Caco-2 (cell line): Measurements from ENCODE around the gene TGDS. TPM values are rescaled to one million over a fixed set of nuclear protein-coding genes. Genes with fewer than 3 reads are reported as not detected.

Experiments used
- BruUV-seq: library from RNA; stranded (reverse); fragments of 400-500 nt; replicated peaks from 2 replicates; lab custom pipeline; 2021; lab: Mats Ljungman, UMichigan
- CTCF ChIA-PET: fragments of 300-600 bp; sonication (Branson Sonifier 250); formaldehyde crosslinking; loops from one replicate; lab custom pipeline; 2022; ENCODE audit warnings: antibody characterized with exemption; lab: Charles Lee
- POLR2A ChIA-PET: fragments of 300-600 bp; sonication (Branson Sonifier 250); formaldehyde crosslinking; loops from one replicate; lab custom pipeline; 2022; ENCODE audit warnings: antibody characterized with exemption; lab: Charles Lee
- DNase-seq, 2 experiments: peaks; one replicate each; pipeline versions ENCODE4 v3.0.0 to v3.0.0-alpha.2; 2020 to 2022
- H3K27me3 ChIP-seq: replicated peaks from 2 replicates; pipeline ENCODE4 v1.6.0; 2011; ENCODE audit warnings: low read length; ENCODE audit not compliant: control insufficient read depth, insufficient read depth
- H3K36me3 ChIP-seq: 2 replicates; pipeline ENCODE4 v1.5.1; 2011; ENCODE audit warnings: low read length; ENCODE audit not compliant: control insufficient read depth, insufficient read depth
- H3K4me1 ChIP-seq: fragments of 250-450 bp; sonication (Bioruptor Pico); 2 replicates; pipeline ENCODE4 v1.5.1; 2020; ENCODE audit warnings: mild to moderate bottlenecking
- H3K4me3 ChIP-seq: 2 replicates; pipeline ENCODE4 v1.5.1; 2011; ENCODE audit warnings: low read depth, mild to moderate bottlenecking, control low read depth, low read length
- H3K9me3 ChIP-seq: fragments of 250-450 bp; sonication (Bioruptor Pico); 2 replicates; pipeline ENCODE4 v1.5.1; 2020; ENCODE audit warnings: mild to moderate bottlenecking, moderate library complexity
- H3K27ac Mint-ChIP-seq: one replicate; pipeline ENCODE4 v1.8.0; 2022; ENCODE audit warnings: mixed read lengths; ENCODE audit not compliant: unreplicated experiment
- H3K27me3 Mint-ChIP-seq: one replicate; pipeline ENCODE4 v1.8.0; 2022; ENCODE audit warnings: mixed read lengths; ENCODE audit not compliant: insufficient read depth, unreplicated experiment
- H3K36me3 Mint-ChIP-seq: one replicate; pipeline ENCODE4 v1.8.0; 2022; ENCODE audit warnings: mild to moderate bottlenecking, mixed read lengths; ENCODE audit not compliant: insufficient read depth, unreplicated experiment
- H3K4me1 Mint-ChIP-seq: one replicate; pipeline ENCODE4 v1.8.0; 2022; ENCODE audit warnings: low read depth, mixed read lengths; ENCODE audit not compliant: unreplicated experiment
- H3K4me3 Mint-ChIP-seq: one replicate; pipeline ENCODE4 v1.8.0; 2022; ENCODE audit warnings: mild to moderate bottlenecking, moderate library complexity, mixed read lengths; ENCODE audit not compliant: unreplicated experiment
- H3K9me3 Mint-ChIP-seq: one replicate; pipeline ENCODE4 v1.8.0; 2022; ENCODE audit warnings: mixed read lengths; ENCODE audit not compliant: unreplicated experiment
- intact Hi-C: fragments of 100-400 bp; cut with micrococcal nuclease; formaldehyde crosslinking; loops from one replicate; pipeline ENCODE4 v1.10.0; 2022; ENCODE audit not compliant: unreplicated experiment
- total RNA-seq: library from RNA; stranded (reverse); gene quantifications from 2 replicates; pipeline ENCODE4 v1.2.3, GENCODE V29; 2022
- TF ChIP-seq, protein P1 (sequence below), 2 experiments: fragments of 200-600 bp in 1 of 2; IDR thresholded peaks; 1 replicate in 1 of 2; 2 replicates in 1 of 2; pipeline versions ENCODE4 v1.5.1 to v1.8.0; 2011 to 2022; ENCODE audit warnings: antibody characterized with exemption in 1 of 2, control low read depth in 1 of 2, inconsistent platforms in 1 of 2, low read depth in 1 of 2, low read length in 1 of 2, mild to moderate bottlenecking in 1 of 2, moderate library complexity in 1 of 2; ENCODE audit not compliant: insufficient read depth in 1 of 2, severe bottlenecking in 1 of 2, unreplicated experiment in 1 of 2

TGDS gene
- total RNA-seq, 1 experiment from 2014 or later: 22.0 TPM

DNA sequence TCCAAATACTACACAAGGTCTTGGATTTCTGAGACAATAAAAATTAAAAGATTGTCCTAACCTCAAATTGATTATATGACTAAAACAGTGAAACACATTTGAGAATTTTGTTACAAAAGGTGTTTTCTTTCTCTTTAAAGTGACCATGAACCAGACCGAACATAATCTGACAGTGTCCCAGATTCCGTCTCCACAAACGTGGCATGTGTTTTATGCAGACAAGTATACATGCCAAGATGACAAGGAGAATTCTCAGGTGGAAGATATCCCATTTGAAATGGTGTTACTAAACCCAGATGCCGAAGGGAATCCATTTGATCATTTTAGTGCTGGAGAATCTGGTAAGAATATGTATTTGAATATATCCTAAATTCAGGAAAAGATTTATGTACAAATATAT, 16.1 kb upstream of the TGDS start:
- peaks cover 1% of the 10 kb centered on the region; the same call in 1 of the 2 replicates for H3K36me3 ChIP-seq
- peaks cover 18% of the 10 kb centered on the region for H3K36me3 Mint-ChIP-seq
- H3K4me3 Mint-ChIP-seq: no peak overlapping the region
- DNase-seq: no peak
- no TSS peak for BruUV-seq
- no peaks in the 10 kb centered on the region for H3K9me3 ChIP-seq
- no peak overlapping the region for H3K27ac Mint-ChIP-seq
- intact Hi-C loops: no loop called here
- TF ChIP-seq, protein P1, sequence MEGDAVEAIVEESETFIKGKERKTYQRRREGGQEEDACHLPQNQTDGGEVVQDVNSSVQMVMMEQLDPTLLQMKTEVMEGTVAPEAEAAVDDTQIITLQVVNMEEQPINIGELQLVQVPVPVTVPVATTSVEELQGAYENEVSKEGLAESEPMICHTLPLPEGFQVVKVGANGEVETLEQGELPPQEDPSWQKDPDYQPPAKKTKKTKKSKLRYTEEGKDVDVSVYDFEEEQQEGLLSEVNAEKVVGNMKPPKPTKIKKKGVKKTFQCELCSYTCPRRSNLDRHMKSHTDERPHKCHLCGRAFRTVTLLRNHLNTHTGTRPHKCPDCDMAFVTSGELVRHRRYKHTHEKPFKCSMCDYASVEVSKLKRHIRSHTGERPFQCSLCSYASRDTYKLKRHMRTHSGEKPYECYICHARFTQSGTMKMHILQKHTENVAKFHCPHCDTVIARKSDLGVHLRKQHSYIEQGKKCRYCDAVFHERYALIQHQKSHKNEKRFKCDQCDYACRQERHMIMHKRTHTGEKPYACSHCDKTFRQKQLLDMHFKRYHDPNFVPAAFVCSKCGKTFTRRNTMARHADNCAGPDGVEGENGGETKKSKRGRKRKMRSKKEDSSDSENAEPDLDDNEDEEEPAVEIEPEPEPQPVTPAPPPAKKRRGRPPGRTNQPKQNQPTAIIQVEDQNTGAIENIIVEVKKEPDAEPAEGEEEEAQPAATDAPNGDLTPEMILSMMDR (IDR thresholded peaks at IDR 0.05; ENCODE audit: insufficient read depth in 1 of 2, low read depth in 1 of 2, low read length in 1 of 2, severe bottlenecking in 1 of 2, unreplicated experiment in 1 of 2): no peak
- H3K4me1 ChIP-seq: no peaks in the 10 kb centered on the region
- no peaks in the 10 kb centered on the region for H3K9me3 Mint-ChIP-seq
- H3K27me3 ChIP-seq: no peaks in the 10 kb centered on the region
- ChIA-PET CTCF (no interaction called here), POLR2A (no interaction called here)
- no peak overlapping the region for H3K4me3 ChIP-seq
- H3K4me1 Mint-ChIP-seq: peaks cover under 1% of the 10 kb centered on the region
- H3K27me3 Mint-ChIP-seq: no peaks in the 10 kb centered on the region

DNA sequence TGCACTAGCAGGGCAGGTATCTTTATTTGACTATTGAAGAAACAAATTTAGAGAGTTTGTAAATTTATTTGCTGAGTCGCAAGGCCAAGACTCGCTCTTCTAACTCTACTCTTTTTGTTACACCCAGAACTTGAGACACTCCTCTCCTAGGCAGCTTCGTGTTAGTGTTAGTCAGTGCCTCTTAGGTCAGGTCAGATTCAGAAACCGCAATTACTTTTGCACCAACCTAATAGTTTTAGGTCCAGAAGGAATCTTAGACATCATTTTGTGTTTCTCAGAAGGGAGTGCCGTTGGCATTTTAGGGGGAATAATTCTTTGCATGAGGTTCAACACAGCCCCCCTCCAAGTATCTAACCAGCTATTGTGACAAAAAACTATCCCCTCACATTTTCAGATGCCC, 14.5 kb upstream of the TGDS start:
- intact Hi-C loops: no loop called here
- TF ChIP-seq, protein P1 (IDR thresholded peaks at IDR 0.05; ENCODE audit: insufficient read depth in 1 of 2, low read depth in 1 of 2, low read length in 1 of 2, severe bottlenecking in 1 of 2, unreplicated experiment in 1 of 2): no peak
- Histone ChIP-seq H3K4me3 (no peak overlapping the region), H3K9me3 (no peaks in the 10 kb centered on the region), H3K36me3 (peaks cover 1% of the 10 kb centered on the region; the same call in 1 of the 2 replicates), H3K27me3 (no peaks in the 10 kb centered on the region), H3K4me1 (no peaks in the 10 kb centered on the region)
- Mint-ChIP-seq H3K9me3 (no peaks in the 10 kb centered on the region), H3K27me3 (no peaks in the 10 kb centered on the region), H3K4me1 (peaks cover 5% of the 10 kb centered on the region), H3K36me3 (peaks cover 22% of the 10 kb centered on the region), H3K27ac (no peak overlapping the region), H3K4me3 (no peak overlapping the region)
- ChIA-PET POLR2A (no interaction called here), CTCF (no interaction called here)
- no TSS peak for BruUV-seq
- no peak for DNase-seq

DNA sequence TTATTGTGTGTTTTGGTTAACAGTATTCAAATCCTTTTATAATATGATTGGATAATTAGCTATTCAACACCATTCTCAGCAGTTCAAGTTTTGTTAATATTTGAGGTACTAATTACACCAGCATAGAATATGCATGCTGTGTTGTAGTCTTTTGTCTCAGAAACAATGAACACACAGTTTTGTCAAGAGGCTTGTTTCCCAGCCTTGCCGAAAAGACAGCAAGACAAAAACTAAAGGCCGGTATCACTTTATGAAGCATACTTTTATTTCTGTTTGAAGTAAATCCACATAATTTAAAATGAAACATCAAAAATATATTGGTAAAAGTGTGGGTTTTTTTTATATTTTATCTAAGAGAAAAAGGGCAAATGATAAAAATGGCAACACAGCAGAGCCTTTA, 13.2 kb upstream of the TGDS start:
- BruUV-seq: no TSS peak
- no peak overlapping the region for H3K4me3 Mint-ChIP-seq
- H3K4me1 ChIP-seq: no peaks in the 10 kb centered on the region
- H3K27me3 Mint-ChIP-seq: no peaks in the 10 kb centered on the region
- no peak overlapping the region for H3K4me3 ChIP-seq
- no peak overlapping the region for H3K27ac Mint-ChIP-seq
- DNase-seq: no peak
- H3K4me1 Mint-ChIP-seq: peaks cover 5% of the 10 kb centered on the region
- ChIA-PET CTCF (no interaction called here), POLR2A (no interaction called here)
- no peaks in the 10 kb centered on the region for H3K27me3 ChIP-seq
- H3K36me3 Mint-ChIP-seq: peaks cover 22% of the 10 kb centered on the region
- peaks cover 1% of the 10 kb centered on the region; the same call in 1 of the 2 replicates for H3K36me3 ChIP-seq
- TF ChIP-seq, protein P1 (IDR thresholded peaks at IDR 0.05; ENCODE audit: insufficient read depth in 1 of 2, low read depth in 1 of 2, low read length in 1 of 2, severe bottlenecking in 1 of 2, unreplicated experiment in 1 of 2): no peak
- intact Hi-C loops: no loop called here
- no peaks in the 10 kb centered on the region for H3K9me3 ChIP-seq
- H3K9me3 Mint-ChIP-seq: no peaks in the 10 kb centered on the region
